H1 (cell line): ENCODE results near the gene PTGFR. TPM values are rescaled to one million over a fixed set of nuclear protein-coding genes. Genes with fewer than 3 reads are reported as not detected.

Source experiments
- CTCF ChIA-PET: fragments of 300-600 bp; sonication (Branson Sonifier 250); formaldehyde crosslinking; loops from one replicate; lab custom pipeline; 2021; ENCODE audit not compliant: partially characterized antibody; lab: Charles Lee
- POLR2A ChIA-PET: fragments of 300-600 bp; sonication (Branson Sonifier 250); formaldehyde crosslinking; loops from one replicate; lab custom pipeline; 2021; ENCODE audit warnings: inconsistent platforms; ENCODE audit not compliant: partially characterized antibody; lab: Charles Lee
- DNase-seq, 2 experiments: peaks; one replicate each; pipeline versions ENCODE4 v3.0.0 to v3.0.0-alpha.2; 2010 to 2022; ENCODE audit warnings: low spot score in 2 of 2, low read depth in 1 of 2, mixed read lengths in 1 of 2
- FAIRE-seq: peaks from 2 replicates; lab custom pipeline; 2011; peaks lifted over from hg19 to GRCh38; lab: Jason Lieb, UNC
- H2AFZ ChIP-seq: 2 replicates; pipeline ENCODE4 v1.8.1; 2012; ENCODE audit warnings: low read length, inconsistent platforms
- H2AK5ac ChIP-seq: 2 replicates; pipeline ENCODE4 v1.6.1; 2013; ENCODE audit warnings: low read depth, low read length
- H2BK120ac ChIP-seq: replicated peaks from 2 replicates; pipeline ENCODE3; 2013; ENCODE audit warnings: low read depth, low read length, inconsistent platforms
- H2BK12ac ChIP-seq: 2 replicates; pipeline ENCODE4 v1.6.1; 2013; ENCODE audit warnings: low read depth, low read length
- H2BK15ac ChIP-seq: 2 replicates; pipeline ENCODE4 v1.6.1; 2013; ENCODE audit warnings: low read length
- H2BK20ac ChIP-seq: 2 replicates; pipeline ENCODE4 v1.6.1; 2013; ENCODE audit warnings: low read length
- H2BK5ac ChIP-seq: 2 replicates; pipeline ENCODE4 v1.6.1; 2013; ENCODE audit warnings: low read depth, low read length
- H3K14ac ChIP-seq: 2 replicates; pipeline ENCODE4 v1.6.1; 2013; ENCODE audit warnings: inconsistent platforms; ENCODE audit not compliant: insufficient read length
- H3K18ac ChIP-seq: 2 replicates; pipeline ENCODE4 v1.6.1; 2013; ENCODE audit warnings: low read length; ENCODE audit errors: extremely low read depth
- H3K23ac ChIP-seq: 2 replicates; pipeline ENCODE4 v1.6.1; 2013; ENCODE audit warnings: inconsistent platforms; ENCODE audit not compliant: insufficient read length
- H3K23me2 ChIP-seq: 2 replicates; pipeline ENCODE4 v1.6.1; 2013; ENCODE audit warnings: low read depth, low read length
- H3K27ac ChIP-seq: 2 replicates; pipeline ENCODE4 v1.6.1; 2011; ENCODE audit warnings: low read depth, low read length, inconsistent platforms
- H3K27me3 ChIP-seq, 4 experiments: replicated peaks in 1 of 4; 1 replicate in 1 of 4; 2 replicates in 3 of 4; pipeline versions ENCODE4 v1.6.1 to v1.8.1; 2011 to 2013; ENCODE audit warnings: low read length in 3 of 4, mild to moderate bottlenecking in 3 of 4, inconsistent platforms in 2 of 4, mixed read lengths in 2 of 4, moderate library complexity in 1 of 4; ENCODE audit not compliant: control insufficient read depth in 3 of 4, insufficient read depth in 3 of 4; ENCODE audit errors: extremely low read depth in 1 of 4
- H3K36me3 ChIP-seq, 4 experiments: 2 replicates each; pipeline versions ENCODE4 v1.6.1 to v1.8.1; 2011 to 2013; ENCODE audit warnings: mild to moderate bottlenecking in 4 of 4, low read length in 3 of 4, moderate library complexity in 2 of 4, control low read depth in 1 of 4, inconsistent platforms in 1 of 4; ENCODE audit not compliant: insufficient read depth in 4 of 4, control insufficient read depth in 2 of 4
- H3K4ac ChIP-seq: replicated peaks from 2 replicates; pipeline ENCODE3; 2013; ENCODE audit warnings: low read length, low read depth, mixed read lengths, inconsistent platforms; ENCODE audit not compliant: insufficient read length
- H3K4me1 ChIP-seq, 4 experiments: replicated peaks in 1 of 4; 1 replicate in 1 of 4; 2 replicates in 3 of 4; pipeline versions ENCODE4 v1.6.1 to v1.8.1; 2011 to 2013; ENCODE audit warnings: low read length in 3 of 4, inconsistent platforms in 2 of 4, mixed read lengths in 1 of 4; ENCODE audit not compliant: insufficient read depth in 4 of 4, control insufficient read depth in 3 of 4
- H3K4me2 ChIP-seq, 2 experiments: 2 replicates each; pipeline versions ENCODE4 v1.6.1 to v1.8.1; 2011 to 2013; ENCODE audit warnings: low read depth in 2 of 2, low read length in 2 of 2, control low read depth in 1 of 2, inconsistent platforms in 1 of 2, mild to moderate bottlenecking in 1 of 2; ENCODE audit not compliant: insufficient read depth in 1 of 2
- H3K4me3 ChIP-seq, 4 experiments: fragments of 200-600, 300-600 bp in 1 of 4; sonication (generic), shearing (Covaris generic), sonication (Bioruptor Twin) in 1 of 4; 2 replicates each; pipeline versions ENCODE4 v1.5.1 to v1.8.1; 2011 to 2016; ENCODE audit warnings: low read length in 4 of 4, low read depth in 3 of 4, control low read depth in 2 of 4, inconsistent platforms in 2 of 4, mild to moderate bottlenecking in 2 of 4, mixed read lengths in 1 of 4, moderate library complexity in 1 of 4; ENCODE audit not compliant: insufficient read depth in 2 of 4; ENCODE audit errors: extremely low read depth in 1 of 4
- H3K56ac ChIP-seq: replicated peaks from 2 replicates; pipeline ENCODE3; 2013; ENCODE audit warnings: low read depth, mild to moderate bottlenecking, mixed read lengths, low read length, inconsistent platforms; ENCODE audit not compliant: insufficient read length
- H3K79me1 ChIP-seq: 2 replicates; pipeline ENCODE4 v1.6.1; 2013; ENCODE audit warnings: low read depth, low read length, control low read depth
- H3K79me2 ChIP-seq, 2 experiments: 2 replicates each; pipeline versions ENCODE4 v1.6.1 to v1.8.1; 2012 to 2013; ENCODE audit warnings: low read length in 2 of 2, mild to moderate bottlenecking in 2 of 2, inconsistent platforms in 1 of 2; ENCODE audit not compliant: insufficient read depth in 2 of 2, control insufficient read depth in 1 of 2
- H3K9ac ChIP-seq, 4 experiments: replicated peaks in 1 of 4; 1 replicate in 1 of 4; 2 replicates in 3 of 4; pipeline versions ENCODE4 v1.6.1 to v1.8.1; 2011 to 2013; ENCODE audit warnings: low read depth in 3 of 4, low read length in 3 of 4, control low read depth in 2 of 4, mild to moderate bottlenecking in 2 of 4, moderate library complexity in 2 of 4, inconsistent platforms in 1 of 4; ENCODE audit errors: extremely low read depth in 1 of 4
- H3K9me3 ChIP-seq, 2 experiments: 2 replicates each; pipeline versions ENCODE4 v1.6.1 to v1.8.1; 2012 to 2013; ENCODE audit warnings: mild to moderate bottlenecking in 2 of 2, moderate library complexity in 2 of 2, control low read depth in 1 of 2, inconsistent platforms in 1 of 2, low read depth in 1 of 2, low read length in 1 of 2, mixed read lengths in 1 of 2; ENCODE audit not compliant: insufficient read depth in 2 of 2
- H4K20me1 ChIP-seq, 2 experiments: replicated peaks in 1 of 2; 2 replicates each; pipeline versions ENCODE3 to v1.8.1; 2011 to 2013; ENCODE audit warnings: inconsistent platforms in 2 of 2, low read length in 2 of 2, mild to moderate bottlenecking in 1 of 2; ENCODE audit not compliant: insufficient read depth in 2 of 2, control insufficient read depth in 1 of 2
- H4K5ac ChIP-seq: 2 replicates; pipeline ENCODE4 v1.6.1; 2013; ENCODE audit warnings: low read length, low read depth, mixed read lengths, inconsistent platforms; ENCODE audit not compliant: insufficient read length
- H4K8ac ChIP-seq: 2 replicates; pipeline ENCODE4 v1.8.0; 2013; ENCODE audit warnings: mild to moderate bottlenecking, moderate library complexity, low read length, inconsistent platforms; ENCODE audit not compliant: insufficient read depth; ENCODE audit errors: extremely low read depth
- H4K91ac ChIP-seq: replicated peaks from 2 replicates; pipeline ENCODE3; 2013; ENCODE audit warnings: low read length, mixed read lengths, inconsistent platforms; ENCODE audit not compliant: insufficient read length
- CBX5 ChIP-seq: fragments of 300-800, 300-1000 bp; sonication (generic); IDR thresholded peaks from 2 replicates; pipeline ENCODE4 v1.7.1; 2016; ENCODE audit warnings: antibody characterized with exemption, low read length, low read depth
- CBX8 ChIP-seq: fragments of 300-800, 300-1000 bp; sonication (generic); IDR thresholded peaks from 2 replicates; pipeline ENCODE4 v1.7.1; 2016; ENCODE audit warnings: low read depth, low read length, borderline replicate concordance
- CREB1 ChIP-seq: IDR thresholded peaks from 2 replicates; pipeline ENCODE4 v1.6.1; 2012; ENCODE audit warnings: inconsistent platforms
- FOSL1 ChIP-seq: IDR thresholded peaks from 2 replicates; pipeline ENCODE4 v1.6.1; 2011; ENCODE audit warnings: mild to moderate bottlenecking, low read depth, low read length, moderate library complexity; ENCODE audit not compliant: insufficient read depth
- JUN ChIP-seq: IDR thresholded peaks from 2 replicates; pipeline ENCODE4 v1.6.1; 2011; ENCODE audit warnings: low read depth, mild to moderate bottlenecking, improper control_type of control experiment, low read length
- KDM5A ChIP-seq: fragments of 200-600 bp; IDR thresholded peaks from 2 replicates; pipeline ENCODE4 v1.7.1; 2012; ENCODE audit warnings: mild to moderate bottlenecking, low read length, inconsistent platforms, mixed read lengths
- MAFK ChIP-seq: IDR thresholded peaks from 2 replicates; pipeline ENCODE4 v1.6.1; 2012; ENCODE audit warnings: low read depth, mild to moderate bottlenecking, improper control_type of control experiment, low read length
- RBBP5 ChIP-seq: IDR thresholded peaks from 2 replicates; pipeline ENCODE4 v1.7.1; 2012; ENCODE audit warnings: low read depth, mild to moderate bottlenecking, inconsistent platforms, low read length, moderate library complexity, borderline replicate concordance
- SP1 ChIP-seq: IDR thresholded peaks from 2 replicates; pipeline ENCODE4 v1.6.1; 2011; ENCODE audit warnings: low read depth, low read length
- SP4 ChIP-seq: IDR thresholded peaks from 2 replicates; pipeline ENCODE4 v1.6.1; 2012; ENCODE audit warnings: low read length, inconsistent platforms
- SUZ12 ChIP-seq: fragments of 200-600 bp; sonication (generic); IDR thresholded peaks from 2 replicates; pipeline ENCODE4 v1.6.1; 2012; ENCODE audit warnings: mild to moderate bottlenecking, inconsistent platforms, low read length, moderate library complexity, mixed read lengths
- WGBS, 2 experiments: shearing (Covaris generic) in 1 of 2; methylation state at CpG; one replicate each; pipeline versions ENCODE4 v1.1.6 to v1.1.7; 2013 to 2015; ENCODE audit warnings: low lambda C conversion rate in 2 of 2, mixed read lengths in 2 of 2, inconsistent platforms in 1 of 2, low coverage in 1 of 2, missing lambda C conversion rate in 1 of 2; ENCODE audit not compliant: insufficient replicate concordance in 2 of 2, insufficient coverage in 1 of 2, insufficient read length in 1 of 2; ENCODE audit errors: extremely low coverage in 1 of 2, missing lambda C conversion rate in 1 of 2; 5-methylcytosine and 5-hydroxymethylcytosine counted together
- polyA plus RNA-seq, 7 experiments: library from polyadenylated mRNA; depleted of rRNA in 3 of 7; stranded (reverse) in 5 of 7; unstranded in 2 of 7; fragments of >200 nt in 5 of 7; fragments of 200-250 nt in 2 of 7; gene quantifications; 1 replicate in 5 of 7; 2 replicates in 1 of 7; 4 replicates in 1 of 7; pipeline versions ENCODE4 v1.2.1 to v1.2.3, GENCODE V29; 2011 to 2013; ENCODE audit warnings: missing spikeins in 2 of 7, mixed read lengths in 2 of 7
- total RNA-seq: library from RNA; stranded (reverse); fragmentation: NEBNext Ultra II Directional; extraction: Animal tissue kit (Norgen Biotek cat#: 25700); gene quantifications from 2 replicates; pipeline ENCODE4 v1.2.1, GENCODE V29; 2021
- TF ChIP-seq, protein P1 (sequence below): IDR thresholded peaks from 2 replicates; pipeline ENCODE4 v1.6.1; 2011; ENCODE audit warnings: low read length, improper control_type of control experiment
- TF ChIP-seq, protein P2 (sequence below): IDR thresholded peaks from 2 replicates; pipeline ENCODE4 v1.6.1; 2011; ENCODE audit warnings: low read depth, mild to moderate bottlenecking, low read length; ENCODE audit not compliant: insufficient read depth

The PTGFR gene
- total and polyA plus RNA-seq, 2 of the 8 experiments (the other 6 are each of a cell fraction or from before 2014, with no cell fraction given) = 0.02 TPM; not detected in 1

DNA sequence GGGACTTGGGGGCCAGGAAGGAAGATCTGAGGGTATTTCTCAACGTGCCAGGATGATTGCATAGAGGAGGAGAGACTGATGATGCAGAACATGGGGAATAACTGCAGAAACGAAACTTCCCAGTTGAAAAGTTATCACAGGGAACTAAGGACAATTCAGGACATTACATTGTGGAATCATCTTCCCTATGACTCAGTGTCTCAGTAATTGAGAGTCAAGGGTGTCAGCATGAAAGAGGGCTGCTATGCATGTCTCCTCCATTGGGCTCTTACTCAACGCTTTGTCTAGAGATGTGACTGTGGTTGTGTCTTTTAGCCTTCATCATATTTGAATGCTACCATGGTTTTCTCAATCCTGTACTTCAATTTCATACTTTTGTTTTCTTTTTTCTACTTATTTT, 48.9 kb upstream of the PTGFR start:
- Histone ChIP-seq H2BK12ac (no peak overlapping the region), H4K91ac (no peak overlapping the region), H3K9ac (no peak overlapping the region), H3K9me3 (no peaks in the 10 kb centered on the region), H2AK5ac (no peak overlapping the region), H3K79me2 (no peaks in the 10 kb centered on the region), H3K36me3 (no peaks in the 10 kb centered on the region), H3K4me3 (no peak overlapping the region), H3K27ac (no peak overlapping the region), H2BK5ac (no peak overlapping the region), H3K4me1 (no peaks in the 10 kb centered on the region), H2BK20ac (no peak overlapping the region), H3K27me3 (no peaks in the 10 kb centered on the region), H4K20me1 (no peaks in the 10 kb centered on the region), H3K18ac (no peak overlapping the region), H4K5ac (no peak overlapping the region), H3K4me2 (no peak overlapping the region), H4K8ac (no peak overlapping the region), H2BK15ac (no peak overlapping the region), H3K56ac (no peak overlapping the region), H2BK120ac (no peak overlapping the region), H3K23ac (no peak overlapping the region), H2AFZ (no peak overlapping the region), H3K4ac (no peak overlapping the region), H3K23me2 (no peaks in the 10 kb centered on the region), H3K79me1 (no peaks in the 10 kb centered on the region), H3K14ac (no peak overlapping the region)
- ChIA-PET POLR2A (no interaction called here), CTCF (no interaction called here)
- WGBS, 2 experiments = 84% methylated on average over 3 of the region's 3 CpGs; no CpG with 5 or more reads in 1 of the 2 experiments
- DNase-seq (no peak), FAIRE-seq (no peak)
- no peak for TF ChIP-seq JUN
- TF ChIP-seq KDM5A = no peak
- TF ChIP-seq, protein P1, sequence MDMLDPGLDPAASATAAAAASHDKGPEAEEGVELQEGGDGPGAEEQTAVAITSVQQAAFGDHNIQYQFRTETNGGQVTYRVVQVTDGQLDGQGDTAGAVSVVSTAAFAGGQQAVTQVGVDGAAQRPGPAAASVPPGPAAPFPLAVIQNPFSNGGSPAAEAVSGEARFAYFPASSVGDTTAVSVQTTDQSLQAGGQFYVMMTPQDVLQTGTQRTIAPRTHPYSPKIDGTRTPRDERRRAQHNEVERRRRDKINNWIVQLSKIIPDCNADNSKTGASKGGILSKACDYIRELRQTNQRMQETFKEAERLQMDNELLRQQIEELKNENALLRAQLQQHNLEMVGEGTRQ = no peak
- no peak for TF ChIP-seq SP4
- no peak for TF ChIP-seq MAFK
- no peak for TF ChIP-seq SUZ12
- no peak for TF ChIP-seq FOSL1
- TF ChIP-seq CBX8 = no peak
- TF ChIP-seq, protein P2, sequence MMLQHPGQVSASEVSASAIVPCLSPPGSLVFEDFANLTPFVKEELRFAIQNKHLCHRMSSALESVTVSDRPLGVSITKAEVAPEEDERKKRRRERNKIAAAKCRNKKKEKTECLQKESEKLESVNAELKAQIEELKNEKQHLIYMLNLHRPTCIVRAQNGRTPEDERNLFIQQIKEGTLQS = no peak
- no peak for TF ChIP-seq RBBP5
- no peak for TF ChIP-seq CBX5
- no peak for TF ChIP-seq CREB1
- TF ChIP-seq SP1 = no peak
